G401 (cell line): Measurements from ENCODE around the gene SMG7. TPM values are rescaled to one million over a fixed set of nuclear protein-coding genes. Genes with fewer than 3 reads are reported as not detected.

Experiments used
- DNase-seq: peaks from one replicate; pipeline ENCODE4 v3.0.0-alpha.2; 2015; ENCODE audit warnings: low spot score
- in situ Hi-C: cut with HindIII; loops from 2 replicates; pipeline ENCODE4 v1.10.0; 2016; ENCODE audit warnings: low sequenced_read_pairs, mixed read lengths
- total RNA-seq: library from RNA; depleted of rRNA; stranded (reverse); fragments of >200 nt; shearing (Covaris generic); gene quantifications from 2 replicates; pipeline ENCODE4 v1.2.3, GENCODE V29; 2014

SMG7 gene
- total RNA-seq, 1 experiment from 2014 or later = 32.7 TPM

DNA sequence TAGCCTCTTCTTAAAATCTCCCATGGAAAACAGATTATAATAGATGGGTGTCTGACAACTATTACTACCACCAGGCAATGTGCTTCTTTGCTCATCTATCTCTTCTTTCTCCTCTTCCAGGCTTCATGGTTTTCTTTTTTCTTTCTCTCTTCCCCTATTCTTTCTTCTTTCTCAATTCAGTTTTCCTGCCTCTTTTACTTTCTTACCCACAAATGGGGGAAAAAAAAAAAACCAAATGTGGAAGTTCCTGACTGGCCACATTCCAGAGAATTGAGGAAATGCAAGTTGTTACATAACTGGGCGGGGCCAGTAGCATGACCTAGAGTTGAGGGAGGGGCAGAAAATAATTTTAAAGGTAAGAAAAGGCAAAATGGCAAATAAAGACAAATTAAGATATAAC lies 10.9 kb upstream of the SMG7 start:
- no peak for DNase-seq
- in situ Hi-C loops = no loop called here

DNA sequence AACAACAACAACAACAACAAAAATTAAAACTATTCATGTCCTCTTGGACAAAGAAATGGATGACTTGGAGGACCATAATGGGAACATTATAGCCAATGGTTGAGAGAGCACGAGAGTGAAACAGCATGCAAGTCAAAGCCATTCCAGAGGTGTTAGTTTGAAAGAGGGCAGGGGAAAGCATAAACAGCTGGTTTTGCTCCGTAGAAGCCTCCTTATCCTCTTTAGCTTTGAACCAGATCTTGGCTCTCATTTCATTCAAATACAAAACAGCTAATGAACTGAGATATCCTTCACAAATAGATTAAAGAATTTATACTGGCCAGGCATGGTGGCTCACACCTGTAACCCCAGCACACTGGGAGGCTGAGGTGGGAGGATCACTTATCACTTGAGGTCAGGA lies 8.7 kb upstream of the SMG7 start:
- in situ Hi-C loops = no loop called here
- DNase-seq = no peak

DNA sequence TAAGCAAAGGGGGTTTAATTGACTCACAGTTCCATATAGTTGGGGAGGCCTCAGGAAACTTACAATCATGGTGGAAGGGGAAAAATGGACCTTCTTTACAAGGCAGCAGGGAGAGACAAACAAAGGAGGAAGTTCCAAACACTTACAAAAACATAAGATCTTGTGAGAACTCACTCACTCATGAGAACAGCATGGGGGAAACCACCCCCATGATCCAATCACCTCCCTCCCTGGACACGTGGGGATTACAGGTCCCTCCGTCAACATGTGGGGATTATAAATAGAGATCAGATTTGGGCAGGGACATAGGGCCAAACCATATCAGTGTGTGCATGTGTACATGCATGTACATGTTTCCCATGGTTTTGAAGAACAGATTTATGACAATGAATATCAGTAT lies 5.5 kb upstream of the SMG7 start:
- in situ Hi-C loops = no loop called here
- no peak for DNase-seq

DNA sequence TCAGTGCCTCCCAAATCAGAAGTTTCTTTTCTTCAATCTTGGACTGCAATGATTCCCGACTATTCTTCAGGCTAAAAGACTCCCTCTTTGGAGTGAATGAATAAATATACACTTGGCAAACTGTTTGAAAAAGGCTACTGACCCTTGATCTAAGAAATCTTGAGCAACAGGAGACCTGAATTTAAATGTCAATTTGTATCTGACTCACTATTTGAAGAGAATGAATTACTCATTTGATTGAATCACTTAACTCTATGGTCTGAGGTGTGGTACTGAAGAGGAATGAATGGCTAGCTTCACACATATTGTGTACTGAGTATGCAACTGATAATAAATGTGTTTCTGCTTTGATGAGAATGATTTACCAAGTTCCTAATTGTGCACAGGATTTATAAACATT lies 4.6 kb upstream of the SMG7 start:
- in situ Hi-C loops = no loop called here
- no peak for DNase-seq

DNA sequence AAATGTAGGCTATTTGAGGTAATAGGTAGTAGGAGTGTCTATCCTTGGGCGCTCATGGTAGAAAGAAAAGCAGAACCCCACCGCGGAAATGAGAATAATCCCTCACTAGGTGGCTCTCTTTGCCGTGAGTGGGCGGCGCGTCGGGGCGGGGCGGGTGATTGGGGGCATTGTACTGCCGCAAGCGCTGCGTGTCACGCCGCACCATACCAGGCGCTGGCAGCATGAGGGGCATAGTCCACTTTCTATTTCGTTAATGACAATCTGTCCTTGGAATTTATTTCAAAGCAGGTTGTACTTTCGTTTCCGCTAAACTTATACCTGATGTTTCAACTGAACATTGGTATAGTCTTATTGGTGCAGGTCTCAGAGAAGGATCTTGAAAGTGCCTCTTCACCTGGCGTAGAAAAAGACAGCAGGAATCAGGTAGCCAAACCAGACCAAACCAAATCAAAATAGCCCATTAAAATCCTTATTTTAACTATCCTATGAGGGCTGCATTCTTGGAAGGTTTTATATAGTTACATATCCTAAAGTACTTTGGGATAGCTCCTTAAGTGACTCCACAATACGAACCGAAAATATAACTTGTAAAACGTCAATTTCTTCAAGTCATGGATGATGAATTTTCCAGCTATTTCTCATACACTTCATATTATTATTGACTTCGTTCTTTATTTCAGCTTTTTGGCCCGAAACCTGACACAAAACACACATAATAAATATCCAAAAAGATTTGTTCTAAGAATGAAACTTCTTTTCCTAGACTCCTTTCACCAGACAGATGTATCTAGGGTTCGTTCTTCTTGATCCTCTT lies 1.9 kb upstream of the SMG7 start:
- DNase-seq = peak; percentile 88
- in situ Hi-C loops = no loop called here

DNA sequence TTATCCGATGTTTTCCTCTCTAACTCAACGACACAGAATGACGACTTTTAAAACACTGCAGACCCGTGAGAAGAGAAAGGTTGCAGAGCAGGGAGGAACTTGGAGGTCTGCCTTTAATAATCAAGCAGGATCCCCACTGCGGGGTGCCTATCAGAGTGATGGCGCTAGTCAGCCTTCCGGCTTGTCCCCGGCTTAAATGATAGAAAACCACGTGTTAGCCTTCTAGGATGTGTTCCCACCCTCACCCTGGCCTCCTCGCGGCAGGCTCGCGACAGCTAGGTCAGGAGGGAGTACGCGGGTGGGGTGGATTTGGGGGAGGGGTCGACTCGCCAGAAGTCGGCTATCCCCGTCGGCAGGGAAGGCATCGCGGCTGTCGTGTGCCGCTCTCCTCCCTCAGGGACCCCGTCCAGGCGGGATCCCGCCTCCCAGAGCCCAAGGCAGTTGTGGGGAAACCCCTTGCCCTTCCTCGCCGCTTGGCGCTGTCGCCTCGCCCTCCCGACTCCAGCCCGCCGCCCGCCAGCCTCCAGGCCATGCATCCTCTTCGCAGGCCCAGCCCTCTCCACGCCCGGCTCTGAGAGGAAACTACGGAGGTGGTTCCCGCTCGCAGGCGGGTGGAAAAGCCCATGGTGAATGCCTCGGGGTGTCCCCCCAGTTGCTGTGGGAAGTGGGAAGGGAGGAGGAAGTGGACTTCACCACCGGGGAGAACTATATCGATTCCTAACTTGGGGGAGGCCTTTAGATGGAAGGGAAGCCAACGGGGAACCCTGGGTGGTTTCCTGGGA lies 1.1 kb upstream of the SMG7 start:
- peak; percentile 67 for DNase-seq
- in situ Hi-C loops = no loop called here

DNA sequence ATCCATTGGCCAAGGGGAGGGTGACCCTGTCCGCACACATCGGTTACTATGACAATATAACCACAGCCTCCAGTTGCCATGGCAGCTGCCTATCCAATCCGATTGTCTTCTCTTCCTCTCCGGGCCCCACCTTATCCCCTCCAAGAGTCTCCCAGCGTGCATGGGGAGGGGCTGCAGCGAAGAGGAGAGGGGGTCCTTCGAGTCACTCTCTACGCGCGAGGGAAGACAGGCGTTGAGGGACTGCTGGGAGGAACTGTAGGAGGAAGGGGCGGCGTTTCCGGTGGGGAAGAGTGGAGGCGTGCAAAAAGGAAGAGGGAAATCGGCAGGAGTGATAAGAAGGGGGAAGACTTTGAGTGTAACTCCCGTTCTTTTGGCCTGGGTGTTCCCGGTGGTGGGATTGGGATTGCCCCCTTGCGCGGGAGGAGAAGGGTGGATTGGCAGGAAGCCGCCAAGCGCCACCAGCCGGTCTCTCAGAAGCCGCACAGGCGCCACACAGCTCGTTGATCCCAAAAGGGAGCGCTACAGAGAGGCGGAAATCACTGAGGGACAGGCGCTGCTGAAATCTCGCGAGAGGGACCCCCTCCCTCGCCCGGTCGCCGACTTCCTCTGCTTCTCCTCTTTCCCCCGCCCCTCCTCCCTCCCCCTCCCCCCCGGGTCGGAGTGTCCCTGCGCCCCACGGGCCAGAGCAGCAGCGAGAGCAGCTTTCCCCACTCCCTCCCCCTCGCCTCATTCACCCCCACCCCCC lies 384 bp upstream of the SMG7 start:
- in situ Hi-C loops = no loop called here

DNA sequence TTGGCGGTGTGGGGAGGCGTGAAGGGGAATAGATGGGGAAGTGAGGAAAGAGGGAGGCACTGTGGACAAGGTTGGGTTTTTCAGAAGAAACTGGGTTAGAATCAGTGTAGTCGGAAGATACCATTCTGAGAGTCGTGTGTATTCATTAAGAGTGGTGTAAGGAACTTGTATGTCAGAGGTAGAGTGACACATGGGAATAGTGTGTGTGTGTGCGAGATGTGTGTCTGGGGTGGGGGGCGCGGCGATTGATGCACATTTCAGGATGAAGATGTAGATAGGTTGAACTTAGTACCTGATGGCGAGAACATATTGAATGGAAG lies 878 bp downstream of the SMG7 start:
- in situ Hi-C loops = no loop called here
- DNase-seq = no peak

More for the DNA sequence above, 384 bp upstream of the SMG7 start:
- DNase-seq = peak; percentile 96

DNA sequence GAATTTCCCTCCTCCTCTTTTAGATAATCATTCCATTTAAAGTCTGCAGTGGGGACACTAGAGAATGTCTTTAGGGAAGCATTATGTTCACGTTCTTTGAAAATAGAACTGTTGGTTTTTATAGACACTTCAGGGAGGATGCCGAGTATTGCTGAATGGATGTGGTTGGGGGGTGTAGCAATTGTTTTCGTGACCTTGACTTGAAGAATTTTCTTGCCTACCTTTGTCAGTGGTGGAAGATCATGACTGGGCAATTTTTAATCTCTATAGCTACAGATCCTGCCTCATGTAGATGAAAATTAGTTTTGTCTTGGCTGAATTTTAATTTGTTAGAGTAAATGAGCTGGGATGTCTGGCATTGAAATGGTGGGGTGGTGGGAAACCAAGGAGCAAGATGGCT lies 3.8 kb downstream of the SMG7 start:
- DNase-seq = no peak

DNA sequence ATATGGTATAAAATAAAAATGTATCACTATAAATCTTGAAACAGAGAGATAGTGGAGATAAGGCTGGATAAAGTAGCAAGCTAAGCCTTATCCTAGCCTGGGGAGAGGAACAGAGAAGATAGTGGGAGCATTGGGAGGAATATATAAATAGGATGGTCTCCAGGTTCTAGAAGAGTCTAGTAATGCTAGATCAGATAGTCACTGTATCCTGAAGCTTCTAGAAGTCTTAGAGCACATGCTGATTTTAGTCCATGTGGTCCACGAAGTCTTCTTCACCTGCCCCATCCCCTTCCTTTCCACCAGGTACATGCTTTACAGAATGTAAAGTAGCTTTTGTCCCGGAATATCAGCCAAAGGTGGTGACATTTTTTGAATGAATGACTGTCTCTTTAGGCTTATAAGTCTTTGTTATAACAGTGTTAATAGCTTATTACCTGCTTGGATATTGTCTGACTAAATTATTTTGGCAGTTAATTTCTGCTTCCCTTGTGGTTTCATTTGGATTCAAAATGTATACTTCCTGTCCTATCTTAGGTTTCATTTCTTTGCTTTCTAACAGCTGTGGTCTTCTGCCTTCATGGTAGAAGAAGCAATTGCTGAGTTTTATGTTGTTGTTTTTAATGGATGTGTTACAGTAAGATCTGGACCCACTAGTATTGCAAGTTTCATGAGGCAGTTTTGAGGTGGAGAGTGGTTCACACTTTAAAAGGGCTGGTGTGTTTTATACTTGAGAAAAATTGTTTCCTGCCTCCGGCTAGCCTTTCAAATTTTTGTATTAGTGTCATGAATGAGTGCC lies 5.9 kb downstream of the SMG7 start:
- in situ Hi-C loops = no loop called here
- DNase-seq = no peak

More for the DNA sequence above, 3.8 kb downstream of the SMG7 start:
- in situ Hi-C loops = no loop called here

DNA sequence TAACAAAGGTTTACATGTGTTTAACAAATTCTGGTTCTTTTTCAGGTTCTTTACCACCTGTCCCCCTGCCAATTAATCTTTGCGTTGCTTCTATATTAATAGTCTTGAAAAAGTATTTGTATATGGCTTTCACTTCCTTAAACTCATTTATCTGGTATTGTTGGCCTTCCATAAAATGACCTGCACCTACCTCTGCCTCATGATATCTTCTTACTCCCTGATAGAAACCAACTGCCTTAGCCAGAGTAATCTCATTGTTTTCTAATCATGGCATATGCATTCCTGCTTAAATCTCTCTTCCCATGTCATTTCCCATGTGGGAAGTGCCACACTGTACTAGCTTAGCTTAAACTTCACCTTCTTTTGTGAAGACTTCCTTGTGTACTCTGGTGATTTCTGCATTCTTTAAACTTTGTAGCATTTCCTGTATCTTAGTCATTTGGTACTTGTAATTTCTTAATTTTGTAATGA lies 8.7 kb downstream of the SMG7 start:
- DNase-seq = no peak
- in situ Hi-C loops = no loop called here

DNA sequence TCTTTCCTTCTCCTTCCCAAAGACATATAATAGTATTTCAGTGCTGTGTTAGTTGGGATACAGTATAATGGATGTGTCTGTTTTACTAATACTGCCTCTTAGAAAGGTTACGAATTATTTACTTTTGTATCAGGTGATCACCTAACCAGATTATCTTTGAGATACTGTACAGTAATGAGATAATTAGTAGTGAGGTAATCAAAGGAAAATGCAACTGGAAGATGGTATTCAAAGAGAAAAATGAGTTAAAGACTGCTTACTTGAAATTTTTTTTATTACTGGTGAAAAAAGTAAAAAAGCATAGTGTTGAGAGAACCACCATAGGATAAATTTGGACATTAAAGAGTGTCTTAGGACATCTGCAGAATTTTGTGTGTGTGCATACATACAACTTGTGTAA lies 10.9 kb downstream of the SMG7 start:
- in situ Hi-C loops = no loop called here
- no peak for DNase-seq

DNA sequence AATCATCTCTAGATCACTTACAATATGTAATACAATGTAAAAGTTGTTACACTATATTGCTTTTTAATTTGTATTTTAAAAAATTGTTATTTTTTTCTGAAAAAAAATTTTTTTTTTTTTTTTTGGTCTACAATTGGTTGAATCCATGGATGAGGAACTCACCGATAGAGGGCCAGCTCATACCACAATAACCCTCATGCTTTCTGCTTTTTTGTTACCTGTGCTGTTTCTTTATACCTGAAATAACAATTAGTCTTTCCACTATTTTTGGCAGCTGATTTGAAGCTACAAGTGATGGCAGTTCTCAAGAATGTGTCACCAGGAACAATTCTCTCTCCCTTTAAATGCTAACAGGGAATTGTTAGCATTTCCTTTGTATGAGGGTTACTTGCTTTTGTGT lies 12.0 kb downstream of the SMG7 start:
- in situ Hi-C loops = no loop called here
- DNase-seq = no peak

DNA sequence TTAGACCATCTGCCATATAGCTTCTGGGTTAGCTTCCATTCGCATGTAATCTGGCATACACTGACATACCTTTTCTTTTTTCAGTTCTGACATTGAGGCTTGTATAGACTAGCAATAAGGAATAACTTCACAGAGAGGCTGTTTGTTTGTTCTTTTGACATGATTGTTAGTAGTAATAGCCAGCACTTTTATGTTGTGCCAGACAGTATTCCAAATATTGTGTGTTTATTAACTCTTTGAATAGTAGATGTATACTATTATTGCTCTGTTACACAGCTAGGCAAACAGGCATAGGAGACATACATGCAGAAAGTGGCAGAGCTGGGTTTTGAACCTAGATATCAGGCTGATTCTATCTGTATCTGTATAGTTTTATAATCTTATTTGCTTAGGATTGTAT lies 12.6 kb downstream of the SMG7 start:
- no peak for DNase-seq
- in situ Hi-C loops = no loop called here

DNA sequence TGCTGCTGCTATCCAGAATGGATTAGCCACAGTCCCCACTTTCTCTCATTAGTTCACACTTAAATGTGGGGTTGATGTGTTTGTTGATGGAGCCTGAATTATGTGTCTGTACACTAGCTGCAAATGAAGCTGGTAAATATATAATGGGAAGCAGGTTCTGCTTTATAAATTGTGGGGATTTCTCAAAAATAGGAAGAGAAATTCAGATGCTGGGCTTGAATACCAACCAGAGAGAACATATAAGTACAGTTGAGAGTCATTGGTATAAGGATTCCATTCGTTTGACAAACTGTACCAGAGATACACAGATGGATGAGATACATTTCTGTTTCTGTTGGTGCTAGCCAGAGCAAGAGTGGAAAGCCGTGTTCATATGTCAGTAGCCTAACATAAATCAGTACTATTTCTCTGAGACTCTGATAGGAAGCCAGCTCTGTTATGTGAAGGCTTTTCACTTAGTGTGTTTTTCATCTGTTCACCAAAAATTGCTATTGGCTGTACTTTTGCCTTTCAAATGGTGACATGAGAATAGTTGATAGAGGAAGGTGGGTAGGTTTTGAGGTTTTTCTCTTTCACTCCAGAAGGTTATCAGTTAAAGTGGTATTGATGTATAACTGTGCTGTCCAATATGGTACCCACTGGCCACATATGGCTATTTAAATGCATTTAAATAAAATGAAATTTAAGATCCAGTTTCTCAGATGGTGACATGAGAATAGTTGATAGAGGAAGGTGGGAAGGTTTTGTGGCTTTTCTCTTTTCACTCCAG lies 15.6 kb downstream of the SMG7 start:
- DNase-seq = no peak
- in situ Hi-C loops = no loop called here

DNA sequence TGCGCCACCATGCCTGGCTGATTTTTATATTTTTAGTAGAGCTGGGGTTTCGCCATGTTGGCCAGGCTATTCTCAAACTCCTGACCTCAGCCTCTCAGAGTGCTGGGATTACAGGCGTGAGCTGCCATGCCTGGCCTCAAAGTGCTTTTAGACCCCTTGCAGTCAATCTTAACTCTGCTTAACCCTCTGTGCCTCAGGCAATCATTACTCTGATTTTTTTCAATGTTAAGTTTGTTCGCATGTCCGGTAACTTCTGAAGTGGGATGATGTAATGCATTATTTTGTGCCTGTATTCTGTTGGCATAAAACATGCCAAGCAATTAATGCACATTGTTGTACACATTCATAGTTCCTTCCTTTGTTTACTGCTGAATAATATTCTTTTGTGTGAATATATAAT lies 18.6 kb downstream of the SMG7 start:
- DNase-seq = no peak
- in situ Hi-C loops = no loop called here

DNA sequence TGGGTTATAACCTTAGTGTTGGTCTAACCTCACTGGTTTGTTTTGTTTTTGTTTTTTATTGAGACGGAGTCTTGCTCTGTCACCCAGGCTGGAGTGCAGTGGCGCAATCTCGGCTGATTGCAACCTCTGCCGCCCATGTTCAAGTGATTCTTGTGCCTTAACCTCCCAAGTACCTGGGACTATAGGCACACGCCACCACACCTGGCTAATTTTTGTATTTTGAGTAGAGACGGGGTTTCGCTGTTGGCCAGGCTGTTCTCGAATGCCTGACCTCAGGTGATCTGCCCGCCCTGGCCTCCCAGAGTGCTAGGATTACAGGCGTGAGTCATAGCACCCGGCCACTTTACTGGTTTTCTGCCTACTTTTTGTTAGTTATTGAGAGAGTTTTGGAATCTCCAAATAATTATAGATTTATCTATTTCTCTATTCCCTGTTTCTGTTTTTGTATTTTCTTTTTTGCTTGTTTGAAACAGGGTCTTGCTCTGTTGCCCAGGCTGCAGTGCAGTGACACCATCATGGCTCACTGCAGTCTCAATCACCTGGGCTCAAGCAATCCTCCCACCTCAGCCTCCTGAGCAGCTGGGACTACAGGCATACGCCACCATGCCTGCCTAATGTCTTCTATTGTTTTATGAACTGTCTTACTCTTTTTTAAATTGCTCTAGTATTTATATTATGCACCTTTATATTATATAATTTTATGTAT lies 21.4 kb downstream of the SMG7 start:
- in situ Hi-C loops = no loop called here
- no peak for DNase-seq

DNA sequence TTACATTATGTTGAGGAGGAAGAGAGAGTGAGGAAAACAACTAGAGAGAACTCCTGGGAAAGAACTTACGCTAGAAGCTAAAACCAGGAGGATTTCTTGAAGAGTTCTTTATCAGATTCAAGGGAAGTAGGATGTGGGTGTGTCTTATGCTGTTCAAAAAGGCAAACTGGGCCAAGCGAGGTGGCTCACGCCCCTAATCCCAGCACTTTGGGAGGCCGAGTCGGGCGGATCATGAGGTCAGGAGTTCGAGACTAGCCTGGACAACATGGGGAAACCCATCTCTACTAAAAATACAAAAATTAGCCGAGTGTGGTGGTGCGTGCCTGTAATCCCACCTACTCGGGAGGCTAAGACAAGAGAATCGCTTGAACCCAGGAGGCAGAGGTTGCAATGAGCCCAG lies 23.1 kb downstream of the SMG7 start:
- in situ Hi-C loops = no loop called here
- no peak for DNase-seq
